Type B pancreatic cell (in vitro differentiated cells): ENCODE data around the gene MMS19. TPM values are rescaled to one million over a fixed set of nuclear protein-coding genes. Genes with fewer than 3 reads are reported as not detected.

Experiments used
- DNase-seq: peaks from one replicate; pipeline ENCODE4 v3.0.0; 2021; ENCODE audit warnings: mixed read lengths; ENCODE audit not compliant: unreplicated experiment; ENCODE audit errors: extremely low spot score
- H3K27ac Mint-ChIP-seq: 2 replicates; pipeline ENCODE4 v1.8.0; 2021; ENCODE audit warnings: mild to moderate bottlenecking, mixed read lengths
- H3K27me3 Mint-ChIP-seq: 2 replicates; pipeline ENCODE4 v1.8.0; 2021; ENCODE audit warnings: mixed read lengths
- H3K36me3 Mint-ChIP-seq: 2 replicates; pipeline ENCODE4 v1.8.0; 2021; ENCODE audit warnings: mixed read lengths
- H3K4me1 Mint-ChIP-seq: one replicate; pipeline ENCODE4 v1.8.0; 2021; ENCODE audit warnings: mixed read lengths; ENCODE audit not compliant: unreplicated experiment
- H3K4me3 Mint-ChIP-seq: 2 replicates; pipeline ENCODE4 v1.8.0; 2021; ENCODE audit warnings: mild to moderate bottlenecking, mixed read lengths
- H3K9me3 Mint-ChIP-seq: 2 replicates; pipeline ENCODE4 v1.8.0; 2021; ENCODE audit warnings: mixed read lengths
- total RNA-seq: library from RNA; stranded (reverse); gene quantifications from 2 replicates; pipeline ENCODE4 v1.2.1, GENCODE V29; 2021; ENCODE audit warnings: low replicate concordance
- TF ChIP-seq, protein P1 (sequence below): fragments of 200-600 bp; sonication (generic); conservative IDR thresholded peaks from 2 replicates; pipeline ENCODE4 v1.5.0; 2021; ENCODE audit warnings: antibody characterized with exemption, mild to moderate bottlenecking

The MMS19 gene
- total RNA-seq, 1 donor from 2014 or later = 85.9 TPM

DNA sequence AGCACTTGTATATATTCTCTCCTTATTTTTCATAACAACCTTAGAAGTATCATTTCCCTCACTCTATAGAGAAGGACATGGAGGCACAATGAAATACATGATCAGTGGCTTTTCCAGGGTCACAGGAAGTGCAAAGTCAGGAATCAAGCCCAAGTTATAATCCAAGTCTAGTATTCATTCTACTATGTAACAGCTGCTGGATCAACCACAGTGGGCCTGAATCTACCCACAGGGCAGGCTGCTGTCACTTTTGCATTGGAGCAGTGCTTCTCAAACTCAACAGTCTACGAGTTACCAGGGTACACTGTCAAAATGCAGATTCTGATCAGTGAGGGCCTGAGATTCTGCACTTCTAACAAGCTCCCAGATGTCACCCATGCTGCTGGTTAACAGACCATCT, 34.0 kb downstream of the MMS19 start:
- Mint-ChIP-seq H3K9me3 (no peaks in the 10 kb centered on the region), H3K27ac (peak overlapping the region; percentile 75), H3K27me3 (no peaks in the 10 kb centered on the region), H3K4me1 (peaks cover 11% of the 10 kb centered on the region), H3K4me3 (no peak overlapping the region), H3K36me3 (peaks cover 24% of the 10 kb centered on the region)
- TF ChIP-seq, protein P1, sequence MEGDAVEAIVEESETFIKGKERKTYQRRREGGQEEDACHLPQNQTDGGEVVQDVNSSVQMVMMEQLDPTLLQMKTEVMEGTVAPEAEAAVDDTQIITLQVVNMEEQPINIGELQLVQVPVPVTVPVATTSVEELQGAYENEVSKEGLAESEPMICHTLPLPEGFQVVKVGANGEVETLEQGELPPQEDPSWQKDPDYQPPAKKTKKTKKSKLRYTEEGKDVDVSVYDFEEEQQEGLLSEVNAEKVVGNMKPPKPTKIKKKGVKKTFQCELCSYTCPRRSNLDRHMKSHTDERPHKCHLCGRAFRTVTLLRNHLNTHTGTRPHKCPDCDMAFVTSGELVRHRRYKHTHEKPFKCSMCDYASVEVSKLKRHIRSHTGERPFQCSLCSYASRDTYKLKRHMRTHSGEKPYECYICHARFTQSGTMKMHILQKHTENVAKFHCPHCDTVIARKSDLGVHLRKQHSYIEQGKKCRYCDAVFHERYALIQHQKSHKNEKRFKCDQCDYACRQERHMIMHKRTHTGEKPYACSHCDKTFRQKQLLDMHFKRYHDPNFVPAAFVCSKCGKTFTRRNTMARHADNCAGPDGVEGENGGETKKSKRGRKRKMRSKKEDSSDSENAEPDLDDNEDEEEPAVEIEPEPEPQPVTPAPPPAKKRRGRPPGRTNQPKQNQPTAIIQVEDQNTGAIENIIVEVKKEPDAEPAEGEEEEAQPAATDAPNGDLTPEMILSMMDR = no peak
- DNase-seq = no peak

GRCh38 chr10:97463363-97464132, 34.7 kb downstream of the MMS19 start:
- Mint-ChIP-seq H3K27ac (peak overlapping the region; percentile 75), H3K4me1 (peaks cover 11% of the 10 kb centered on the region), H3K36me3 (peaks cover 29% of the 10 kb centered on the region), H3K4me3 (no peak overlapping the region), H3K27me3 (no peaks in the 10 kb centered on the region), H3K9me3 (no peaks in the 10 kb centered on the region)
- no peak for DNase-seq
- TF ChIP-seq, protein P1 = peak; percentile 91

DNA sequence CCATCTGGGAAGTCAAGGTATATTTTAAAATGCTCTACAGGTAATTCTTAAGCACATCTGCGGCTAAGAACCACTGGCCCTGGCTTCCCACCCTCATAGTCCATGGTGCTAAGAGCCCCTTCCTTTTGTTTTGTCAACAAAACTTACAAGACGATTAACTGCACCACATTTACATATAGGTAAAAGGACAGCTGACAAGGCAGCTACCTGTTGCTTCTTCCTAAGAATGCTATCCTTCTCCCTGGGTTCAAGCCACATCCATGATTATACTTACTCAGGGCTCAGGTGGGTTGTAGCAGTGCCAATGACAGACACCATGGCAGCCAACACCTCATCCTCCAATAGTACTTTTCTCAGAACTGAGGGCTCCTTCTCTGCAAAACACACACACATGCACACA, 35.9 kb downstream of the MMS19 start:
- TF ChIP-seq, protein P1 = no peak
- H3K27ac Mint-ChIP-seq = no peak overlapping the region
- peaks cover 35% of the 10 kb centered on the region for H3K36me3 Mint-ChIP-seq
- H3K27me3 Mint-ChIP-seq = no peaks in the 10 kb centered on the region
- H3K4me1 Mint-ChIP-seq = peaks cover 11% of the 10 kb centered on the region
- DNase-seq = no peak
- no peak overlapping the region for H3K4me3 Mint-ChIP-seq
- H3K9me3 Mint-ChIP-seq = no peaks in the 10 kb centered on the region

GRCh38 chr10:97459933-97460332, 38.3 kb downstream of the MMS19 start:
- Mint-ChIP-seq H3K27me3 (no peaks in the 10 kb centered on the region), H3K4me3 (no peak overlapping the region), H3K36me3 (peaks cover 39% of the 10 kb centered on the region), H3K9me3 (no peaks in the 10 kb centered on the region), H3K27ac (no peak overlapping the region), H3K4me1 (peaks cover 11% of the 10 kb centered on the region)
- DNase-seq = no peak
- TF ChIP-seq, protein P1 = no peak

GRCh38 chr10:97459111-97459510, 39.1 kb downstream of the MMS19 start:
- H3K27ac Mint-ChIP-seq = no peak overlapping the region
- no peak overlapping the region for H3K4me3 Mint-ChIP-seq
- TF ChIP-seq, protein P1 = no peak

More at GRCh38 chr10:97459111-97459510, 39.1 kb downstream of the MMS19 start:
- Mint-ChIP-seq H3K9me3 (no peaks in the 10 kb centered on the region), H3K4me1 (peaks cover 14% of the 10 kb centered on the region), H3K27me3 (no peaks in the 10 kb centered on the region), H3K36me3 (peaks cover 37% of the 10 kb centered on the region)
- DNase-seq = no peak
